Stimulated activated naive CD8-positive, alpha-beta T cell treated with anti-CD3 and anti-CD28 coated beads, Interleukin-15, Interleukin-2, amounts not matched to agents 100 ng/mL and 50 ng/mL, for 24 hours (primary cell): ENCODE data around the gene GATAD2B.
A peak's percentile ranks its signal among the peaks of the same experiment; 100 is the strongest.
"Not testable (repeated sequence)": the region's sequence is repeated elsewhere in the genome, so short reads cannot be mapped to it uniquely, and the experiment has no call there.

Source experiments
- H3K27ac Mint-ChIP-seq: one replicate; pipeline ENCODE4 v1.8.0; 2021; ENCODE audit warnings: mild to moderate bottlenecking, mixed read lengths
- H3K27me3 Mint-ChIP-seq: one replicate; pipeline ENCODE4 v1.8.0; 2021; ENCODE audit warnings: mixed read lengths
- H3K36me3 Mint-ChIP-seq: one replicate; pipeline ENCODE4 v1.8.0; 2021; ENCODE audit warnings: low read depth, mixed read lengths
- H3K4me1 Mint-ChIP-seq: one replicate; pipeline ENCODE4 v1.8.0; 2021; ENCODE audit warnings: low read depth, mixed read lengths
- H3K4me3 Mint-ChIP-seq: one replicate; pipeline ENCODE4 v1.8.0; 2021; ENCODE audit warnings: mild to moderate bottlenecking, mixed read lengths
- H3K9me3 Mint-ChIP-seq: one replicate; pipeline ENCODE4 v1.8.0; 2021; ENCODE audit warnings: mixed read lengths

The GATAD2B gene

DNA sequence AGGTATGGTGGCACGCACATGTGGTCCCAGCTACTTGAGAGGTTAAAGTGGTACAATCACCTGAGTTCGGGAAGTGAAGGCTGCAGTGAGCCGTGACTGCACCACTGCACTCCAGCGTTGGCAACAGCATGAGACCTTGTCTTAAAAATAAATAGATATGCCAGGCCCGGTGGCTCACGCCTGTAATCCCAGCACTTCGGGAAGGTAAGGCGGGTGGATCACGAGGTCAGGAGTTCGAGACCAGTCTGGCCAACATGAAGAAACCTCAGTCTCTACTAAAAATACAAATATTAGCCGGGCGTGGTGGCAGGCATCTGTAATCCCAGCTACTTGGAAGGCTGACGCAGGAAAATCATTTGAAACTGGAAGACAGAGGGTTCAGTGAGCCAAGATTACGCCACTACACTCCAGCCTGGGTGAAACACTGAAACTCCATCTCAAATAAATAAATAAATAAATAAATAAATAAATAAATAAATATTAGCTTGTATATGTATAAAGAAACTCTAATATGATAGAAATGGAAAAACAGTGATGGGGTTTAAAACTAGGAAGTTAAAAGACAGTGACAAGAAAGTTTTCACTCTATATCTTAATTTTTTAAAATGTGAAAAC lies 18.8 kb downstream of the GATAD2B start:
- Mint-ChIP-seq H3K36me3 (peaks cover 26% of the 10 kb centered on the region), H3K27me3 (no peaks in the 10 kb centered on the region), H3K4me1 (peaks cover 33% of the 10 kb centered on the region), H3K27ac (peak overlapping the region; percentile 16), H3K9me3 (no peaks in the 10 kb centered on the region), H3K4me3 (no peak overlapping the region)

DNA sequence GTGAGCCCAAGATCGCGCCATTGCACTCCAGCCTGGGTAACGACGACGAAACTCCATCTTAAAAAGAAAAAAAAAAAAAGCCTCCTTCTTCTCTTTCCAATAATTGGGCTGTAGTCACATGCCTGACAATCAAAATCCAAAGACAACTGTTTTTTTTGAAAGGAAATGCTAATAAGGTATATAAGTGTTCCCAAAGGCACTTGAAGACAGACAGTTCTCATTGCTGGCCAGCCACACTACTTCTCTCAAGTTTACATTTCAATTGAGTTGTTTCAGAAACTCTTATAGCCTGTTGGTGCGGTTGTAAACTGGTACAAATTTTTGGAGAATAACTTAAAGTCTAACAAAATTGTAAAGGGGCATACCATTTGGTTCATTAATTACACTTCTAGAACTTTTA lies 23.3 kb downstream of the GATAD2B start:
- H3K9me3 Mint-ChIP-seq, result no peaks in the 10 kb centered on the region
- H3K27me3 Mint-ChIP-seq, result no peaks in the 10 kb centered on the region
- H3K4me1 Mint-ChIP-seq, result peaks cover 24% of the 10 kb centered on the region
- no peak overlapping the region for H3K4me3 Mint-ChIP-seq
- H3K36me3 Mint-ChIP-seq, result peaks cover 21% of the 10 kb centered on the region
- H3K27ac Mint-ChIP-seq, result peak overlapping the region; percentile 43

- peaks cover 15% of the 10 kb centered on the region for H3K4me1 Mint-ChIP-seq
- not testable (repeated sequence) for H3K4me3 Mint-ChIP-seq, H3K27me3 Mint-ChIP-seq, H3K27ac Mint-ChIP-seq, H3K9me3 Mint-ChIP-seq
- peaks cover 28% of the 10 kb centered on the region for H3K36me3 Mint-ChIP-seq
Observed at GRCh38 chr1:153895866-153896265, 26.9 kb downstream of the GATAD2B start.

DNA sequence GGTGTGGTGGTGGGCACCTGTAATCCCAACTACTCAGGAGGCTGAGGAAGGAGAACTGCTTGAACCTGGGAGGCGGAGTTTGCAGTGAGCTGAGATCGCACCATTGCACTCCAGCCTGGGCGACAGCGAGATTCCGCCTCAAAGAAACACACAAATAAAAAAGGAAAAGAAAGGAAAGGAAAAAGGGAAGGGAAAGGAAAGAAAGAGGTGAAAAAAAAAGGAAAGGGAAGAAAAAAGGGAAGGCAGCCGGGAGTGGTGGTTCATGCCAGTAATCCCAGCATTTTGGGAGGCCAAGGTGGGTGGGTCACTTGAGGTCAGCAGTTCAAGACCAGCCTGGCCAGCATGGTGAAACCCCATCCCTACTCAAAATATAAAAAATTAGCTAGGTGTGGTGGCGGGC lies 31.7 kb downstream of the GATAD2B start:
- not testable (repeated sequence) for H3K27me3 Mint-ChIP-seq, H3K9me3 Mint-ChIP-seq, H3K4me3 Mint-ChIP-seq, H3K27ac Mint-ChIP-seq
- Mint-ChIP-seq H3K4me1 (peaks cover 40% of the 10 kb centered on the region), H3K36me3 (peaks cover 38% of the 10 kb centered on the region)

DNA sequence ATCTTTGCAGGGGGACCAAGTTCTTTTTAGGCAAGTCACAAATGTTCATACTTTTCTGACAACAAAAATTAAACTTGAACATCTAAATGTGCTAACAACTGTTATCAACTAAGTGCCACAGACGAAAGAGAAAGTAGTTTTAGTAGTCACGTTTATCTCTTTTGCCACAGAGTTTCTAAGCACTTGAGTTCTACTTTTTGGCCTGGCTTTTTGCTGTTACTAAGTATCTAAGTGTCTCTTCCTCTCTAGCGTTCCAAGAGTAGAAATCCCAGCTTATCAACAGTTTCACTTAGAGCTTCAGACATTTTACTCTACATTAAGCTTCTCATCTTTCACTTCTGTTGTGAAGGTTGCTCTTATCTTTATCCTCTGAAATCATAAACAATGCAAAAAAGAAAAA lies 34.2 kb downstream of the GATAD2B start:
- no peaks in the 10 kb centered on the region for H3K9me3 Mint-ChIP-seq
- no peaks in the 10 kb centered on the region for H3K27me3 Mint-ChIP-seq
- H3K4me3 Mint-ChIP-seq, result peak overlapping the region; percentile 52
- peaks cover 40% of the 10 kb centered on the region for H3K4me1 Mint-ChIP-seq
- H3K27ac Mint-ChIP-seq, result peak overlapping the region; percentile 80
- peaks cover 35% of the 10 kb centered on the region for H3K36me3 Mint-ChIP-seq

GRCh38 chr1:153886127-153886526 lies 36.6 kb downstream of the GATAD2B start:
- H3K27me3 Mint-ChIP-seq, result no peaks in the 10 kb centered on the region

DNA sequence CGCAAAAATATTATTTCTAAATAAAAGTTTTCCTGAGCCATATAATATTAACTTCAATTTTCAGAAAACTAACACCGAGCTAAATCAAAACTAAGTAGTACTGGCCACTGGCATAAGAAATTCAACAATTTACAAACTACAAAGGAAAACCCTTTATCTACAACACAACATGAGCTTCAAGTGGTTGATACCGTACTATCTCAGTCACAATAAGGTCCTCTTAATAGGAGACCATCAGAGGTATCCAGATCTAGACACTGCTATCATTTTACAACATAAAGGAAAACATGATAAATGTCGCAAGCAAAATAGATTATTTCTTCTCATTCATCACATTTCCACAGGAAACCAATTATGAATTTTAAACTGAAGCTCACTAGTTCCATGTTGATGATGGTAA lies 39.5 kb downstream of the GATAD2B start:
- Mint-ChIP-seq H3K4me1 (peaks cover 26% of the 10 kb centered on the region), H3K27ac (no peak overlapping the region), H3K4me3 (no peak overlapping the region), H3K27me3 (no peaks in the 10 kb centered on the region), H3K9me3 (no peaks in the 10 kb centered on the region), H3K36me3 (peaks cover 17% of the 10 kb centered on the region)

More at GRCh38 chr1:153886127-153886526, 36.6 kb downstream of the GATAD2B start:
- no peak overlapping the region for H3K4me3 Mint-ChIP-seq
- no peaks in the 10 kb centered on the region for H3K9me3 Mint-ChIP-seq
- no peak overlapping the region for H3K27ac Mint-ChIP-seq
- H3K36me3 Mint-ChIP-seq, result peaks cover 30% of the 10 kb centered on the region
- peaks cover 35% of the 10 kb centered on the region for H3K4me1 Mint-ChIP-seq

DNA sequence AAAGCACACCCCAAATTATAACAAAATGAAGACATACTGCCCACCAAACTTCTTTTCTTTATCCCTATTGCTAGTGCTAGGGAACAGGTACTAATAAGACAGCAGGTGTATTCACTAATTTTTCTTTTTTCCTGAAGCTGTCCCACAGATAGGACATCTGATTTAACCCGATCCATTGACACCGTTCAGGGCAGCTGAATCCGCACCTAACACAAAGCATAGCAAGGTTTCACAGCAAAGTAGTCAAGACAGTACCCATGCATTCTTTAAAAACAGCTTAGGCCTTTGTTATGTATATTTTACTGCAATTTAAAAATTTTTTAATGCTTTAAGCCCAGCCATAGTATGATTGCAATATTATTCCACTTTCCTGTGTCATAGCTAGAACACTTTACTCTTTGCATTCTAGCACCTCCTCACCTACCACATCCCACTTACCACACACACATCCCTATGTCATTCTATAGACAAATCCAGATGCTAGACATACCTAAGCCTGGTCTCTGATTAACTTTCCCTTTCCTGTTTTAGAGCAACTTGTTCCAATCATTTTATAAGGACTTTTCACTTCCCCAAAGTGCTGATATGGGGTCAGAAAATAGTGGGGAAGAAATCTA lies 40.4 kb downstream of the GATAD2B start:
- Mint-ChIP-seq H3K27ac (no peak overlapping the region), H3K9me3 (no peaks in the 10 kb centered on the region), H3K4me1 (peaks cover 26% of the 10 kb centered on the region), H3K36me3 (peaks cover 14% of the 10 kb centered on the region), H3K27me3 (no peaks in the 10 kb centered on the region), H3K4me3 (no peak overlapping the region)

DNA sequence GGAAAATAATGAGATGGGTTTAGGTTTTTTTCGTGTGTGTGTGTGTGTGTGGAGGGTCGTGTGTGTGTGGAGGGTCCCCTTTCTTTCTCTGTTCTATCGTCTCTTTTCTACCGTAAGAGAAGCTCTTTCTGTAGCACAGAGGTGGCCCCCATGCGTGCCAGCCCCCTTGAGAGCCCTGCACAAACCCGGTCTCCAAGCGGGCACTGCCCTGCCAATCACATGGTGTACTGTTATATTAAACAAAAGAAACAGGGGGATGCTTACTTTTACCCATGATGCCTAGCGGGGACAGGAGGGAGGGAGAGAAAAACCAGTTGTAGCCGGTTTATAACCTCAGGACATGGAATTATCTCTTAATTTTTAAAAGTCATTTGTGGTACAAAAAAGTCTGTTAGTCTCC lies 41.0 kb downstream of the GATAD2B start:
- Mint-ChIP-seq H3K9me3 (no peaks in the 10 kb centered on the region), H3K4me3 (no peak overlapping the region), H3K27me3 (no peaks in the 10 kb centered on the region), H3K27ac (no peak overlapping the region), H3K36me3 (peaks cover 8% of the 10 kb centered on the region), H3K4me1 (peaks cover 23% of the 10 kb centered on the region)

- Mint-ChIP-seq H3K9me3 (no peaks in the 10 kb centered on the region), H3K4me3 (no peak overlapping the region), H3K27ac (no peak overlapping the region), H3K36me3 (peaks cover 7% of the 10 kb centered on the region), H3K4me1 (peaks cover 26% of the 10 kb centered on the region), H3K27me3 (no peaks in the 10 kb centered on the region)
Observed at GRCh38 chr1:153880962-153881361, 41.8 kb downstream of the GATAD2B start.

DNA sequence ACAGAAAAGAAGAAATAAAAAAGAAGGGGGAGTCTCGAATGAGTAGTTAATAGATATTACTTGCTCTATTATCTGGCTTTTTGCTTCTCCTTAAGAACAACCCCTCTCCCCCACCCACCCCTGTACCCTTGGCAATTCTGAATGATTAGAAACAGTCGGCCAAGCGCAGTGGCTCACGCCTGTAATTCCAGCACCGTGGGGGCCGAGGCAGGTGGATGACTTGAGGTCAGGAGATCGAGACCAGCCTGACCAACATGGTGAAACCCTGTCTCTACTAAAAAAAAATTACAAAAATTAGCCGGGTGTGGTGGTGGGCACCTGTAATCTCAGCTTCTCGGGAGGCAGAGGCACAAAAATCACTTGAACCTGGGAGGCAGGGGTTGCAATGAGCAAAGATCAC lies 42.7 kb downstream of the GATAD2B start:
- Mint-ChIP-seq H3K4me1 (peaks cover 31% of the 10 kb centered on the region), H3K27me3 (no peaks in the 10 kb centered on the region), H3K4me3 (no peak overlapping the region), H3K36me3 (peaks cover 10% of the 10 kb centered on the region), H3K9me3 (no peaks in the 10 kb centered on the region), H3K27ac (no peak overlapping the region)

- no peak overlapping the region for H3K4me3 Mint-ChIP-seq
- no peak overlapping the region for H3K27ac Mint-ChIP-seq
- H3K36me3 Mint-ChIP-seq, result peaks cover 13% of the 10 kb centered on the region
- H3K27me3 Mint-ChIP-seq, result no peaks in the 10 kb centered on the region
- peaks cover 47% of the 10 kb centered on the region for H3K4me1 Mint-ChIP-seq
- H3K9me3 Mint-ChIP-seq, result no peaks in the 10 kb centered on the region
Observed at GRCh38 chr1:153877112-153877511, 45.7 kb downstream of the GATAD2B start.

- Mint-ChIP-seq H3K27ac (no peak overlapping the region), H3K9me3 (no peaks in the 10 kb centered on the region), H3K27me3 (no peaks in the 10 kb centered on the region), H3K4me1 (peaks cover 40% of the 10 kb centered on the region), H3K4me3 (no peak overlapping the region), H3K36me3 (peaks cover 15% of the 10 kb centered on the region)
Observed at GRCh38 chr1:153872934-153873333, 49.8 kb downstream of the GATAD2B start.

DNA sequence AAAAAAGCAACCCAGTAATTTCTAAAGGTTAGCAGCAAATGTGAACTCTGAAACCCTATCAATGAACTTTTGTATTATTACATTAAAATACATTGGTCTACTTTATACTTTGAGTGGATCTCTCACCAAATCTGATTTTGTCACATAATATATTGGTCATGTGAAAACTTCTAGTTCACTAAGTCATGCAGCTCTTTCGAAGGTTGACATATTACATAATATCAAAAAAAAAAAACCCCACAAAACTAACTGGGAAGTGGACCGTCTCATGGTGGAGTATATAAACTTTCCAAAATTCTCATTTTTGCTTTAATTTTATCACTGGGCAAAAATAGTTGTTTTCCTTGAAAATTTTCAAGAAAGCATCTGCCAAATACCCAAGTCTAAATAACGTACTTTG lies 50.4 kb downstream of the GATAD2B start:
- Mint-ChIP-seq H3K4me3 (no peak overlapping the region), H3K27ac (no peak overlapping the region)

GRCh38 chr1:153869486-153869885 lies 53.3 kb downstream of the GATAD2B start:
- H3K27me3 Mint-ChIP-seq, result no peaks in the 10 kb centered on the region
- no peaks in the 10 kb centered on the region for H3K9me3 Mint-ChIP-seq
- peaks cover 40% of the 10 kb centered on the region for H3K4me1 Mint-ChIP-seq
- H3K4me3 Mint-ChIP-seq, result no peak overlapping the region
- H3K36me3 Mint-ChIP-seq, result peaks cover 13% of the 10 kb centered on the region
- no peak overlapping the region for H3K27ac Mint-ChIP-seq

More for the DNA sequence above, 50.4 kb downstream of the GATAD2B start:
- Mint-ChIP-seq H3K9me3 (no peaks in the 10 kb centered on the region), H3K36me3 (peaks cover 15% of the 10 kb centered on the region), H3K27me3 (no peaks in the 10 kb centered on the region), H3K4me1 (peaks cover 39% of the 10 kb centered on the region)
